HEK293 (cell line): ENCODE data around the gene AK1.
A peak's percentile ranks its signal among the peaks of the same experiment; 100 is the strongest.

Experiments
- CTCF ChIA-PET: fragments of 350-600 bp; formaldehyde crosslinking; extraction: SDS; loops from one replicate; lab custom pipeline; 2021; ENCODE audit warnings: antibody characterized with exemption; lab: Yijun Ruan, JAX
- POLR2A ChIA-PET: fragments of 300-600 bp; formaldehyde crosslinking; extraction: SDS; loops from one replicate; lab custom pipeline; 2020; ENCODE audit warnings: antibody characterized with exemption, inconsistent platforms; lab: Yijun Ruan, JAX
- H3K27ac ChIP-seq: fragments of 200-500 bp; sonication (Bioruptor generic); 2 replicates; pipeline ENCODE4 v1.5.1; 2014; ENCODE audit warnings: low read depth, low read length, control low read depth, inconsistent platforms; ENCODE audit errors: extremely low read depth
- H3K36me3 ChIP-seq, 2 experiments: fragments of 200-500 bp in 1 of 2; sonication (Bioruptor generic) in 1 of 2; 1 replicate in 1 of 2; 2 replicates in 1 of 2; pipeline ENCODE4 v1.5.1; 2014 to 2017; ENCODE audit warnings: inconsistent platforms in 2 of 2, low read length in 2 of 2; ENCODE audit not compliant: control insufficient read depth in 2 of 2, insufficient read depth in 1 of 2
- H3K4me1 ChIP-seq: fragments of 200-500 bp; sonication (Bioruptor generic); 2 replicates; pipeline ENCODE4 v1.5.1; 2014; ENCODE audit warnings: mild to moderate bottlenecking, low read length, inconsistent platforms; ENCODE audit not compliant: control insufficient read depth, insufficient read depth
- H3K4me3 ChIP-seq: 2 replicates; pipeline ENCODE4 v1.5.1; 2011; ENCODE audit warnings: low read depth, mild to moderate bottlenecking, control low read depth, low read length, moderate library complexity
- H3K9me3 ChIP-seq: fragments of 200-500 bp; sonication (Bioruptor generic); 2 replicates; pipeline ENCODE4 v1.5.1; 2014; ENCODE audit warnings: low read depth, low read length, inconsistent platforms; ENCODE audit not compliant: control insufficient read depth, insufficient read depth
- HOXC10 ChIP-seq: sonication (generic); formaldehyde crosslinking; IDR thresholded peaks from 2 replicates; pipeline ENCODE4 v1.8.1; 2023; ENCODE audit warnings: mild to moderate bottlenecking, missing genetic modification reagents
- KLF9 ChIP-seq: fragments of 450-650 bp; formaldehyde crosslinking; IDR thresholded peaks from 2 replicates; pipeline ENCODE4 v1.5.1; 2016; ENCODE audit warnings: missing biosample characterization, missing genetic modification characterization, low read depth
- ZNF571 ChIP-seq: fragments of 450-650 bp; formaldehyde crosslinking; IDR thresholded peaks from 2 replicates; pipeline ENCODE4 v1.5.0; 2017; ENCODE audit warnings: missing biosample characterization, missing genetic modification characterization
- ZNF610 ChIP-seq: fragments of 450-650 bp; formaldehyde crosslinking; IDR thresholded peaks from 2 replicates; pipeline ENCODE4 v1.5.1; 2016; ENCODE audit warnings: missing biosample characterization, missing genetic modification characterization, borderline replicate concordance
- ZNF654 ChIP-seq: fragments of 450-650 bp; formaldehyde crosslinking; IDR thresholded peaks from 2 replicates; pipeline ENCODE4 v1.5.1; 2016; ENCODE audit warnings: low read depth, missing biosample characterization, missing genetic modification characterization
- ZNF747 ChIP-seq: fragments of 450-650 bp; formaldehyde crosslinking; IDR thresholded peaks from 2 replicates; pipeline ENCODE4 v1.5.1; 2016; ENCODE audit warnings: missing biosample characterization, missing genetic modification characterization
- TF ChIP-seq, protein P1 (sequence below): fragments of 450-650 bp; formaldehyde crosslinking; conservative IDR thresholded peaks from 2 replicates; pipeline ENCODE4 v1.5.1; 2016; ENCODE audit warnings: low read depth, missing biosample characterization, missing genetic modification characterization
- TF ChIP-seq, protein P2 (sequence below): fragments of 450-650 bp; formaldehyde crosslinking; IDR thresholded peaks from 2 replicates; pipeline ENCODE4 v1.5.1; 2016; ENCODE audit warnings: missing biosample characterization, missing genetic modification characterization
- TF ChIP-seq, protein P3 (sequence below): fragments of 450-650 bp; formaldehyde crosslinking; IDR thresholded peaks from 2 replicates; pipeline ENCODE4 v1.5.1; 2016; ENCODE audit warnings: missing biosample characterization, missing genetic modification characterization
- TF ChIP-seq, protein P4 (sequence below): fragments of 450-650 bp; formaldehyde crosslinking; IDR thresholded peaks from 2 replicates; pipeline ENCODE4 v1.5.0; 2017; ENCODE audit warnings: missing biosample characterization, missing genetic modification characterization, borderline replicate concordance

Gene AK1

DNA sequence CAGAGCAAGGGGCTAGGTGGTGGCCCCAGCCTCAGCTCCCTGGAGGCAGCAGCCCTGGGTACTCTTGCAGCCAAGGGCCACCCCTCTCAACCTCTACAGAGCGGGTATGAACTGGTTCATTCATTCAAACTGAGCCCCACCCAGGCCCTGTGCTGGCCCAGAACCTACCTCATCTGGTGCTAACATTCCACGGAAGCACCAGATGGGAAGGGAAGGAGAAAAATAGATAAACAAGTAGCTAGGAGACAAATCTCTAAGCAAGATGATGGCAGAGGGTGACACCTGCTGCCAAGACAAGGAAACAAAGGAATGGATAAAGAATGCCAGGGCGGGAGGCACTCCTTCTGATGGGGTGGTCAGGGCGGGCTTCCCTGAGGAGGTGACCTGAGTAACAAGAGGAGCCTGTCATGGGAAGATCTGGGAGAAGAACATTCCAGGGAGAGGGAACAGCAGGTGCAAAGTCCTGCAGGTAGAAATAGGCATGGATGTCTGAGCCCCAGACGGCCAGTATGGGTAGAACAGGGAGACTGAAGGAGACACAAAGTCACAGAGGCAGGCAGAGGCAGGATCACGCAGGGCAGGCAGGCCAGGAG, 33.2 kb upstream of the AK1 start:
- no peaks in the 10 kb centered on the region for H3K4me1 ChIP-seq
- TF ChIP-seq, protein P1, sequence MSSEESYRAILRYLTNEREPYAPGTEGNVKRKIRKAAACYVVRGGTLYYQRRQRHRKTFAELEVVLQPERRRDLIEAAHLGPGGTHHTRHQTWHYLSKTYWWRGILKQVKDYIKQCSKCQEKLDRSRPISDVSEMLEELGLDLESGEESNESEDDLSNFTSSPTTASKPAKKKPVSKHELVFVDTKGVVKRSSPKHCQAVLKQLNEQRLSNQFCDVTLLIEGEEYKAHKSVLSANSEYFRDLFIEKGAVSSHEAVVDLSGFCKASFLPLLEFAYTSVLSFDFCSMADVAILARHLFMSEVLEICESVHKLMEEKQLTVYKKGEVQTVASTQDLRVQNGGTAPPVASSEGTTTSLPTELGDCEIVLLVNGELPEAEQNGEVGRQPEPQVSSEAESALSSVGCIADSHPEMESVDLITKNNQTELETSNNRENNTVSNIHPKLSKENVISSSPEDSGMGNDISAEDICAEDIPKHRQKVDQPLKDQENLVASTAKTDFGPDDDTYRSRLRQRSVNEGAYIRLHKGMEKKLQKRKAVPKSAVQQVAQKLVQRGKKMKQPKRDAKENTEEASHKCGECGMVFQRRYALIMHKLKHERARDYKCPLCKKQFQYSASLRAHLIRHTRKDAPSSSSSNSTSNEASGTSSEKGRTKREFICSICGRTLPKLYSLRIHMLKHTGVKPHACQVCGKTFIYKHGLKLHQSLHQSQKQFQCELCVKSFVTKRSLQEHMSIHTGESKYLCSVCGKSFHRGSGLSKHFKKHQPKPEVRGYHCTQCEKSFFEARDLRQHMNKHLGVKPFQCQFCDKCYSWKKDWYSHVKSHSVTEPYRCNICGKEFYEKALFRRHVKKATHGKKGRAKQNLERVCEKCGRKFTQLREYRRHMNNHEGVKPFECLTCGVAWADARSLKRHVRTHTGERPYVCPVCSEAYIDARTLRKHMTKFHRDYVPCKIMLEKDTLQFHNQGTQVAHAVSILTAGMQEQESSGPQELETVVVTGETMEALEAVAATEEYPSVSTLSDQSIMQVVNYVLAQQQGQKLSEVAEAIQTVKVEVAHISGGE (tag by site-specific recombination), result no peak
- TF ChIP-seq, protein P2, sequence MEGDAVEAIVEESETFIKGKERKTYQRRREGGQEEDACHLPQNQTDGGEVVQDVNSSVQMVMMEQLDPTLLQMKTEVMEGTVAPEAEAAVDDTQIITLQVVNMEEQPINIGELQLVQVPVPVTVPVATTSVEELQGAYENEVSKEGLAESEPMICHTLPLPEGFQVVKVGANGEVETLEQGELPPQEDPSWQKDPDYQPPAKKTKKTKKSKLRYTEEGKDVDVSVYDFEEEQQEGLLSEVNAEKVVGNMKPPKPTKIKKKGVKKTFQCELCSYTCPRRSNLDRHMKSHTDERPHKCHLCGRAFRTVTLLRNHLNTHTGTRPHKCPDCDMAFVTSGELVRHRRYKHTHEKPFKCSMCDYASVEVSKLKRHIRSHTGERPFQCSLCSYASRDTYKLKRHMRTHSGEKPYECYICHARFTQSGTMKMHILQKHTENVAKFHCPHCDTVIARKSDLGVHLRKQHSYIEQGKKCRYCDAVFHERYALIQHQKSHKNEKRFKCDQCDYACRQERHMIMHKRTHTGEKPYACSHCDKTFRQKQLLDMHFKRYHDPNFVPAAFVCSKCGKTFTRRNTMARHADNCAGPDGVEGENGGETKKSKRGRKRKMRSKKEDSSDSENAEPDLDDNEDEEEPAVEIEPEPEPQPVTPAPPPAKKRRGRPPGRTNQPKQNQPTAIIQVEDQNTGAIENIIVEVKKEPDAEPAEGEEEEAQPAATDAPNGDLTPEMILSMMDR (tag by site-specific recombination), result peak; percentile 22; the same call in 1 of the 2 replicates
- TF ChIP-seq ZNF654 (tag by site-specific recombination), result peak; percentile 56
- TF ChIP-seq, protein P3, sequence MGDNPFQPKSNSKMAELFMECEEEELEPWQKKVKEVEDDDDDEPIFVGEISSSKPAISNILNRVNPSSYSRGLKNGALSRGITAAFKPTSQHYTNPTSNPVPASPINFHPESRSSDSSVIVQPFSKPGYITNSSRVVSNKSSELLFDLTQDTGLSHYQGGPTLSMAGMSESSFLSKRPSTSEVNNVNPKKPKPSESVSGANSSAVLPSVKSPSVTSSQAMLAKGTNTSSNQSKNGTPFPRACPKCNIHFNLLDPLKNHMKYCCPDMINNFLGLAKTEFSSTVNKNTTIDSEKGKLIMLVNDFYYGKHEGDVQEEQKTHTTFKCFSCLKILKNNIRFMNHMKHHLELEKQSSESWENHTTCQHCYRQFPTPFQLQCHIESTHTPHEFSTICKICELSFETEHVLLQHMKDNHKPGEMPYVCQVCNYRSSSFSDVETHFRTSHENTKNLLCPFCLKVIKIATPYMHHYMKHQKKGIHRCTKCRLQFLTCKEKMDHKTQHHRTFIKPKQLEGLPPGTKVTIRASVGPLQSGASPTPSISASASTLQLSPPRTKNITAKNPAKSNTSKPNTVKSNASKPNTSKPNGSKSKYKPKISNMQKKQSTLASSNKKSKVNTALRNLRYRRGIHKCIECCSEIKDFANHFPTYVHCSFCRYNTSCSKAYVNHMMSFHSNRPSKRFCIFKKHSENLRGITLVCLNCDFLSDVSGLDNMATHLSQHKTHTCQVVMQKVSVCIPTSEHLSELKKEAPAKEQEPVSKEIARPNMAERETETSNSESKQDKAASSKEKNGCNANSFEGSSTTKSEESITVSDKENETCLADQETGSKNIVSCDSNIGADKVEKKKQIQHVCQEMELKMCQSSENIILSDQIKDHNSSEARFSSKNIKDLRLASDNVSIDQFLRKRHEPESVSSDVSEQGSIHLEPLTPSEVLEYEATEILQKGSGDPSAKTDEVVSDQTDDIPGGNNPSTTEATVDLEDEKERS, result no peak
- no peak overlapping the region for H3K27ac ChIP-seq
- no peak overlapping the region for H3K4me3 ChIP-seq
- CTCF ChIA-PET, result interaction anchor here (0.7 to 1.6 kb wide), 6 partner anchors 9 to 176 kb away, joined by 4 to 9 read pairs (median 6); partner anchors contain the start of gene TOR2A
- H3K9me3 ChIP-seq, result no peaks in the 10 kb centered on the region
- POLR2A ChIA-PET, result interaction anchor here (0.8 kb wide), 1 partner anchor 11 kb away, joined by 3 read pairs; no protein-coding TSS in a partner anchor
- peaks cover 0 to 31% of the 10 kb centered on the region in 2 experiments; a peak in 2 of 3 replicates for H3K36me3 ChIP-seq

DNA sequence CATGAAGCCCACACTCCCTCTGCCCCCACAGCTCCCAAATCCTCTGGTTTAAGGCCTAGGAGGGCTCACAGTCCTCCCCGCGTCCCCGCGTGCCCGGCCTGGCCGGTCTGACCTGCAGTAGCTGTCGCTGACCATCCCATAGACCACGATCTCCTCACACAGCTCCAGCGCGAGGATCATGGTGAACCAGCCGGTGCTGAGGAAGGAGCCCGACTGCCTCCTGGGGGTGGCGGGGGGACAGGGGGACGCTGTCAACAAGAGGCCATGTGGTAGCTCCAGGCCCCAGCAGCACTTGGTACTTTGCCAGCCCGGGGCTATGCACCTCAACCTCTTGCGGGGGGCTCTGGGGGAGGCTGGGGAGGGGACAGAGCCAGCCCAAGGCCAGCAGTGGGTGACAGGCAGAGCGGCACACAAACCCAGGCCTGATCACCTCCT, 32.4 kb upstream of the AK1 start:
- POLR2A ChIA-PET, result interaction anchor here (0.5 to 0.8 kb wide), 2 partner anchors 9 to 12 kb away, joined by 3 to 4 read pairs; no protein-coding TSS in a partner anchor
- Histone ChIP-seq H3K4me3 (no peak overlapping the region), H3K27ac (no peak overlapping the region)

More for the DNA sequence above, 32.4 kb upstream of the AK1 start:
- peaks cover 0 to 31% of the 10 kb centered on the region in 2 experiments; a peak in 2 of 3 replicates for H3K36me3 ChIP-seq
- TF ChIP-seq ZNF610 (tag by site-specific recombination) (no peak), ZNF747 (tag by site-specific recombination) (no peak), HOXC10 (CRISPR knock-in tag) (no peak), KLF9 (no peak), ZNF571 (no peak)
- TF ChIP-seq, protein P1 (tag by site-specific recombination), result no peak
- TF ChIP-seq, protein P4, sequence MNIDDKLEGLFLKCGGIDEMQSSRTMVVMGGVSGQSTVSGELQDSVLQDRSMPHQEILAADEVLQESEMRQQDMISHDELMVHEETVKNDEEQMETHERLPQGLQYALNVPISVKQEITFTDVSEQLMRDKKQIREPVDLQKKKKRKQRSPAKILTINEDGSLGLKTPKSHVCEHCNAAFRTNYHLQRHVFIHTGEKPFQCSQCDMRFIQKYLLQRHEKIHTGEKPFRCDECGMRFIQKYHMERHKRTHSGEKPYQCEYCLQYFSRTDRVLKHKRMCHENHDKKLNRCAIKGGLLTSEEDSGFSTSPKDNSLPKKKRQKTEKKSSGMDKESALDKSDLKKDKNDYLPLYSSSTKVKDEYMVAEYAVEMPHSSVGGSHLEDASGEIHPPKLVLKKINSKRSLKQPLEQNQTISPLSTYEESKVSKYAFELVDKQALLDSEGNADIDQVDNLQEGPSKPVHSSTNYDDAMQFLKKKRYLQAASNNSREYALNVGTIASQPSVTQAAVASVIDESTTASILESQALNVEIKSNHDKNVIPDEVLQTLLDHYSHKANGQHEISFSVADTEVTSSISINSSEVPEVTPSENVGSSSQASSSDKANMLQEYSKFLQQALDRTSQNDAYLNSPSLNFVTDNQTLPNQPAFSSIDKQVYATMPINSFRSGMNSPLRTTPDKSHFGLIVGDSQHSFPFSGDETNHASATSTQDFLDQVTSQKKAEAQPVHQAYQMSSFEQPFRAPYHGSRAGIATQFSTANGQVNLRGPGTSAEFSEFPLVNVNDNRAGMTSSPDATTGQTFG, result no peak
- TF ChIP-seq, all 188 proteins: peak for 0
- Histone ChIP-seq H3K9me3 (no peaks in the 10 kb centered on the region), H3K4me1 (no peaks in the 10 kb centered on the region)
- CTCF ChIA-PET, result interaction anchor here (1.2 to 1.6 kb wide), 5 partner anchors 10 to 175 kb away, joined by 4 to 9 read pairs (median 7); partner anchors contain the start of gene TOR2A
